K562 (cell line): ENCODE data around the gene HMBS. TPM values are rescaled to one million over a fixed set of nuclear protein-coding genes. Genes with fewer than 3 reads are reported as not detected.

Experiments
- ATF1 ChIP-seq, 2 experiments: fragments of 450-650 bp in 1 of 2; IDR thresholded peaks; 2 replicates each; pipeline ENCODE4 v1.6.1; 2016; ENCODE audit warnings: missing compliant biosample characterization in 1 of 2, missing genetic modification characterization in 1 of 2
- CBFA2T3 ChIP-seq: fragments of 450-650 bp; IDR thresholded peaks from 2 replicates; pipeline ENCODE4 v1.6.1; 2017
- GTF2E2 ChIP-seq: fragments of 200-800 bp; sonication (Bioruptor generic); IDR thresholded peaks from 2 replicates; pipeline ENCODE4 v1.6.1; 2016; ENCODE audit warnings: missing genetic modification characterization, missing compliant biosample characterization
- GTF2F1 ChIP-seq: IDR thresholded peaks from 2 replicates; pipeline ENCODE4 v1.6.1; 2011; ENCODE audit warnings: low read depth, low read length, improper control_type of control experiment
- KLF13 ChIP-seq: fragments of 450-650 bp; IDR thresholded peaks from 2 replicates; pipeline ENCODE4 v1.6.1; 2016; ENCODE audit warnings: missing genetic modification characterization, low read depth, mild to moderate bottlenecking, missing compliant biosample characterization, moderate library complexity, borderline replicate concordance
- L3MBTL2 ChIP-seq: fragments of 450-650 bp; IDR thresholded peaks from 2 replicates; pipeline ENCODE4 v1.6.1; 2016; ENCODE audit warnings: mild to moderate bottlenecking, moderate library complexity
- LEF1 ChIP-seq: fragments of 450-650 bp; IDR thresholded peaks from 2 replicates; pipeline ENCODE4 v1.6.1; 2016; ENCODE audit warnings: mild to moderate bottlenecking
- NFIC ChIP-seq: fragments of 450-650 bp; IDR thresholded peaks from 2 replicates; pipeline ENCODE4 v1.6.1; 2017; ENCODE audit warnings: mild to moderate bottlenecking, inconsistent platforms
- OTX1 ChIP-seq: fragments of 450-650 bp; formaldehyde crosslinking; IDR thresholded peaks from 2 replicates; pipeline ENCODE4 v1.4.0; 2022; ENCODE audit warnings: mild to moderate bottlenecking
- PRMT5 ChIP-seq: sonication (generic); formaldehyde crosslinking; IDR thresholded peaks from 2 replicates; pipeline ENCODE4 v1.5.0; 2020; ENCODE audit warnings: missing genetic modification reagents
- SRSF9 ChIP-seq: fragments of 200-400 bp; formaldehyde crosslinking; IDR thresholded peaks from 2 replicates; pipeline ENCODE4 v1.6.1; 2017; ENCODE audit warnings: low read depth, low read length, borderline replicate concordance
- TAF1 ChIP-seq: IDR thresholded peaks from 2 replicates; pipeline ENCODE4 v1.6.1; 2011; ENCODE audit warnings: mild to moderate bottlenecking, low read length, moderate library complexity; ENCODE audit not compliant: insufficient read depth, control insufficient read depth, severe bottlenecking; ENCODE audit errors: extremely low read depth
- TEAD4 ChIP-seq, 2 experiments: sonication (generic) in 1 of 2; formaldehyde crosslinking in 1 of 2; IDR thresholded peaks; 2 replicates each; pipeline versions ENCODE4 v1.6.1 to v1.8.0; 2012 to 2022; ENCODE audit warnings: borderline replicate concordance in 1 of 2, inconsistent platforms in 1 of 2, low read length in 1 of 2, mild to moderate bottlenecking in 1 of 2, missing genetic modification reagents in 1 of 2
- ZEB2 ChIP-seq: fragments of 450-650 bp; IDR thresholded peaks from 2 replicates; pipeline ENCODE4 v1.6.1; 2016
- ZNF197 ChIP-seq: fragments of 200-800 bp; sonication (Bioruptor generic); IDR thresholded peaks from 2 replicates; pipeline ENCODE4 v1.6.1; 2016; ENCODE audit warnings: low read depth, missing genetic modification characterization, missing compliant biosample characterization
- ZNF583 ChIP-seq: fragments of 250-450 bp; sonication (Bioruptor Pico); IDR thresholded peaks from 2 replicates; pipeline ENCODE4 v1.4.0; 2020
- ZNF75A ChIP-seq: fragments of 450-650 bp; formaldehyde crosslinking; IDR thresholded peaks from 2 replicates; pipeline ENCODE4 v1.4.0; 2020; ENCODE audit warnings: mild to moderate bottlenecking
- polyA plus RNA-seq, 8 experiments: library from polyadenylated mRNA; depleted of rRNA in 4 of 8; stranded (reverse) in 5 of 8; unstranded in 3 of 8; fragments of >200 nt; fragmentation: Nextera tagmentation in 2 of 8; fragmentation: Illumina TruSeq in 1 of 8; extraction: Ambion mirVana in 2 of 8; extraction: Trizol in 1 of 8; gene quantifications; 2 replicates each; pipeline versions ENCODE4 v1.2.1 to v1.2.3, GENCODE V29; 2011 to 2014; ENCODE audit warnings: inconsistent platforms in 1 of 8, missing spikeins in 1 of 8
- total RNA-seq, 7 experiments: library from RNA; depleted of rRNA in 6 of 7; stranded (reverse); fragments of >200 nt in 6 of 7; fragmentation: Illumina TruSeq in 2 of 7; extraction: Trizol in 2 of 7; gene quantifications; 2 replicates each; pipeline versions ENCODE4 v1.2.1 to v1.2.3, GENCODE V29; 2011 to 2021; ENCODE audit warnings: low replicate concordance in 1 of 7
- TF ChIP-seq, protein P1 (sequence below), 2 experiments: IDR thresholded peaks; 2 replicates each; pipeline ENCODE4 v1.6.1; 2012; ENCODE audit warnings: improper control_type of control experiment in 2 of 2, low read depth in 2 of 2, low read length in 2 of 2, borderline replicate concordance in 1 of 2
- TF ChIP-seq, protein P2 (sequence below): sonication (generic); formaldehyde crosslinking; IDR thresholded peaks from 2 replicates; pipeline ENCODE4 v1.8.1; 2023; ENCODE audit warnings: mild to moderate bottlenecking, missing genetic modification reagents
- TF ChIP-seq, protein P3 (sequence below): fragments of 250-450 bp; sonication (Bioruptor Pico); IDR thresholded peaks from 2 replicates; pipeline ENCODE4 v1.8.0; 2021; ENCODE audit warnings: borderline replicate concordance, mild to moderate bottlenecking, moderate library complexity; ENCODE audit not compliant: poor library complexity, severe bottlenecking
- TF ChIP-seq, protein P4 (sequence below): fragments of 250-450 bp; sonication (Bioruptor Pico); IDR thresholded peaks from 2 replicates; pipeline ENCODE4 v1.5.0; 2021; ENCODE audit warnings: mild to moderate bottlenecking, moderate library complexity

HMBS gene
- total and polyA plus RNA-seq, 9 of the 15 experiments (the other 6 are each of a cell fraction or from before 2014, with no cell fraction given): 56.9 to 385 (median 286) TPM

DNA sequence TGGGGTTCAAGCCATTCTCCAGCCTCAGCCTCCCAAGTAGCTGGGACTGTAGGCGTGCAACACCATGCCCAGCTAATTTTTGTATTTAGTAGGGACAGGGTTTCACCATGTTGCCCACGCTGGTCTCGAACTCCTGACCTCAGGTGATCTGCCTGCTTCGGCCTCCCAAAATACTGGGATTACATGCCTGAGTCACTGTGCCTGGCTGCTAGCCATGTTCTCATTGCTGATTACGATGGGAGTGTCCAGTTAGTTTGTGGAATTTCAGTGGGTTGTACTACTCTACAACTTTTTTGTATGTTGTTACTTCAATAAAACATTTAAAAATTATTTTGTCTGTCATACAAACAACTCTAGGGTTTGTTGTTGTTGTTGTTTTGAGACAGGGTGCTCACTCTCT, 21.9 kb upstream of the HMBS start (continued):
- TF ChIP-seq, protein P1, sequence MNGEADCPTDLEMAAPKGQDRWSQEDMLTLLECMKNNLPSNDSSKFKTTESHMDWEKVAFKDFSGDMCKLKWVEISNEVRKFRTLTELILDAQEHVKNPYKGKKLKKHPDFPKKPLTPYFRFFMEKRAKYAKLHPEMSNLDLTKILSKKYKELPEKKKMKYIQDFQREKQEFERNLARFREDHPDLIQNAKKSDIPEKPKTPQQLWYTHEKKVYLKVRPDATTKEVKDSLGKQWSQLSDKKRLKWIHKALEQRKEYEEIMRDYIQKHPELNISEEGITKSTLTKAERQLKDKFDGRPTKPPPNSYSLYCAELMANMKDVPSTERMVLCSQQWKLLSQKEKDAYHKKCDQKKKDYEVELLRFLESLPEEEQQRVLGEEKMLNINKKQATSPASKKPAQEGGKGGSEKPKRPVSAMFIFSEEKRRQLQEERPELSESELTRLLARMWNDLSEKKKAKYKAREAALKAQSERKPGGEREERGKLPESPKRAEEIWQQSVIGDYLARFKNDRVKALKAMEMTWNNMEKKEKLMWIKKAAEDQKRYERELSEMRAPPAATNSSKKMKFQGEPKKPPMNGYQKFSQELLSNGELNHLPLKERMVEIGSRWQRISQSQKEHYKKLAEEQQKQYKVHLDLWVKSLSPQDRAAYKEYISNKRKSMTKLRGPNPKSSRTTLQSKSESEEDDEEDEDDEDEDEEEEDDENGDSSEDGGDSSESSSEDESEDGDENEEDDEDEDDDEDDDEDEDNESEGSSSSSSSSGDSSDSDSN (IDR thresholded peaks at IDR 0.05; ENCODE audit: borderline replicate concordance in 1 of 2, low read depth in 2 of 2, low read length in 2 of 2): no peak
- TF ChIP-seq ZNF583 (CRISPR knock-in tag) (no peak), L3MBTL2 (no peak), LEF1 (no peak; the same call in 1 of the 2 replicates), ZEB2 (no peak), OTX1 (CRISPR knock-in tag) (no peak), ZNF75A (no peak), GTF2F1 (no peak), CBFA2T3 (no peak), NFIC (peak; percentile 98), TEAD4 (IDR thresholded peaks at IDR 0.05; ENCODE audit: low read length) (peak; percentile 33; the same call in 1 of the 2 replicates), TEAD4 (CRISPR knock-in tag; IDR thresholded peaks at IDR 0.05; ENCODE audit: borderline replicate concordance) (no peak), ZNF197 (CRISPR knock-in tag) (no peak), KLF13 (tag) (no peak), TAF1 (no peak), ATF1 (CRISPR knock-in tag; IDR thresholded peaks at IDR 0.05) (no peak), ATF1 (tag; IDR thresholded peaks at IDR 0.05) (0 out of 2 replicates have a peak, but pooled peaks have one; percentile 14), PRMT5 (no peak), SRSF9 (no peak), GTF2E2 (no peak)
- TF ChIP-seq, protein P2, sequence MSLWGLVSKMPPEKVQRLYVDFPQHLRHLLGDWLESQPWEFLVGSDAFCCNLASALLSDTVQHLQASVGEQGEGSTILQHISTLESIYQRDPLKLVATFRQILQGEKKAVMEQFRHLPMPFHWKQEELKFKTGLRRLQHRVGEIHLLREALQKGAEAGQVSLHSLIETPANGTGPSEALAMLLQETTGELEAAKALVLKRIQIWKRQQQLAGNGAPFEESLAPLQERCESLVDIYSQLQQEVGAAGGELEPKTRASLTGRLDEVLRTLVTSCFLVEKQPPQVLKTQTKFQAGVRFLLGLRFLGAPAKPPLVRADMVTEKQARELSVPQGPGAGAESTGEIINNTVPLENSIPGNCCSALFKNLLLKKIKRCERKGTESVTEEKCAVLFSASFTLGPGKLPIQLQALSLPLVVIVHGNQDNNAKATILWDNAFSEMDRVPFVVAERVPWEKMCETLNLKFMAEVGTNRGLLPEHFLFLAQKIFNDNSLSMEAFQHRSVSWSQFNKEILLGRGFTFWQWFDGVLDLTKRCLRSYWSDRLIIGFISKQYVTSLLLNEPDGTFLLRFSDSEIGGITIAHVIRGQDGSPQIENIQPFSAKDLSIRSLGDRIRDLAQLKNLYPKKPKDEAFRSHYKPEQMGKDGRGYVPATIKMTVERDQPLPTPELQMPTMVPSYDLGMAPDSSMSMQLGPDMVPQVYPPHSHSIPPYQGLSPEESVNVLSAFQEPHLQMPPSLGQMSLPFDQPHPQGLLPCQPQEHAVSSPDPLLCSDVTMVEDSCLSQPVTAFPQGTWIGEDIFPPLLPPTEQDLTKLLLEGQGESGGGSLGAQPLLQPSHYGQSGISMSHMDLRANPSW: no peak
- TF ChIP-seq, protein P3, sequence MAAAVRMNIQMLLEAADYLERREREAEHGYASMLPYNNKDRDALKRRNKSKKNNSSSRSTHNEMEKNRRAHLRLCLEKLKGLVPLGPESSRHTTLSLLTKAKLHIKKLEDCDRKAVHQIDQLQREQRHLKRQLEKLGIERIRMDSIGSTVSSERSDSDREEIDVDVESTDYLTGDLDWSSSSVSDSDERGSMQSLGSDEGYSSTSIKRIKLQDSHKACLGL (CRISPR knock-in tag): no peak
- TF ChIP-seq, protein P4, sequence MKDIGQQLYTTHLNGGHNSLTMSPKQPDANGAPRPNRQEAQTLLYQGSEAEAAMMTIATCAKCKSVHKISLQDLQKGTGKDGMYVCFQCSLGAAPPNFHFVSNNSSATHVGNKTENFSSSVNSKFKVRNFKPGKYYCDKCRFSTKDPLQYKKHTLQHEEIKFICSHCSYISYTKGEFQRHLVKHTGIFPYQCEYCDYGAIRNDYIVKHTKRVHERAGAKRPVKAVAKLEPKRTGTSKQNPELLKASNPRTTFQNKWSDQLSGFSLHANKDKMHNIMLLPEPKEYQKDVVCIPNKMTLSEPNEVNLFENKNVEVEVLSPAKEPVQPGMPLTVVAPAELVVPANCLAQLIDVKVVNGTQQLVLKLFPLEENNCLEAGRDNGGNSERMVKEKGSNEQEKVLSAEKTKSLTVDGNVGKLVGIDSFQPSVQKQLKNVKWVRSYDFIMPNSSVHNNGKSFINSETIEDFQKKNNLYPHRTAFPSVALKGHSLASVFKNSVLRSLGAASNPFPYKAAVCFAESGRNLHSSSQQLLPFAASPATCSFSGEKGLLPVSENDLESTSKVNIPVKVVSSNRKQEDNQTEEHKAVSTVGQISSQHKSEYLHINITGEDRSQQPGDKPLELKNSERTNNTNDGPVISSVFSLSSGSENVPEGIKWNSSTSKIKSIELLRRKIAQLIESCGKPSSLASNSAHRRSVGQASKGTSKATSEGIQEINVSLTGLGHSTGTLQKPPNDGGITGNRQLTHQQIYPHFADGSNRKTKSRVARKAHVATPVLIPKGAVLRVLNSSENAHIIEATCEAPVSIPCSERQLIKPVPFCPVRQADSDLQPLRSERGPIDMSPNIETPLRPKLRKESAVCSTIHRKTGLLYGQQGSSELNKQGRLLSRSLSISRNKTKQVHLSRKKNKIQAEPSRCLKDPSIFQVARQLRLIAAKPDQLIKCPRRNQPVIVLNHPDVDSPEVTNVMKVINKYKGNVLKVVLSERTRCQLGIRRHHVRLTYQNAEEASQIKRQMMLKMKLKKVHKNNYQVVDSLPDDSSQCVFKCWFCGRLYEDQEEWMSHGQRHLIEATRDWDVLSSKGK (CRISPR knock-in tag): no peak
